GM12801 (cell line): ENCODE results near the gene CAMTA1.

Experiments used
- CTCF ChIP-seq: IDR thresholded peaks from one replicate; pipeline ENCODE4 v1.5.1; 2011; ENCODE audit warnings: control low read depth; ENCODE audit not compliant: insufficient read length; ENCODE audit errors: extremely low read depth

Gene CAMTA1

GRCh38 chr1:7596126-7596965 is 811.1 kb downstream of the CAMTA1 start:
- no peak for TF ChIP-seq CTCF

GRCh38 chr1:7606096-7606495 is 820.8 kb downstream of the CAMTA1 start:
- TF ChIP-seq CTCF, result no peak

- no peak for TF ChIP-seq CTCF
Observed at GRCh38 chr1:7607097-7607496, 821.8 kb downstream of the CAMTA1 start.

- no peak for TF ChIP-seq CTCF
Observed at GRCh38 chr1:7608628-7609305, 823.5 kb downstream of the CAMTA1 start.

- TF ChIP-seq CTCF, result no peak
Observed at GRCh38 chr1:7609311-7609994, 824.2 kb downstream of the CAMTA1 start.

- TF ChIP-seq CTCF, result no peak
Observed at GRCh38 chr1:7610106-7610731, 825.0 kb downstream of the CAMTA1 start.

- TF ChIP-seq CTCF, result no peak
Observed at GRCh38 chr1:7610936-7611335, 825.7 kb downstream of the CAMTA1 start.
